Measurements from ENCODE around the gene KPNA1.

GRCh38 chr3:122391681-122392446, 122.9 kb downstream of the KPNA1 start:
- TF ChIP-seq, protein P1, sequence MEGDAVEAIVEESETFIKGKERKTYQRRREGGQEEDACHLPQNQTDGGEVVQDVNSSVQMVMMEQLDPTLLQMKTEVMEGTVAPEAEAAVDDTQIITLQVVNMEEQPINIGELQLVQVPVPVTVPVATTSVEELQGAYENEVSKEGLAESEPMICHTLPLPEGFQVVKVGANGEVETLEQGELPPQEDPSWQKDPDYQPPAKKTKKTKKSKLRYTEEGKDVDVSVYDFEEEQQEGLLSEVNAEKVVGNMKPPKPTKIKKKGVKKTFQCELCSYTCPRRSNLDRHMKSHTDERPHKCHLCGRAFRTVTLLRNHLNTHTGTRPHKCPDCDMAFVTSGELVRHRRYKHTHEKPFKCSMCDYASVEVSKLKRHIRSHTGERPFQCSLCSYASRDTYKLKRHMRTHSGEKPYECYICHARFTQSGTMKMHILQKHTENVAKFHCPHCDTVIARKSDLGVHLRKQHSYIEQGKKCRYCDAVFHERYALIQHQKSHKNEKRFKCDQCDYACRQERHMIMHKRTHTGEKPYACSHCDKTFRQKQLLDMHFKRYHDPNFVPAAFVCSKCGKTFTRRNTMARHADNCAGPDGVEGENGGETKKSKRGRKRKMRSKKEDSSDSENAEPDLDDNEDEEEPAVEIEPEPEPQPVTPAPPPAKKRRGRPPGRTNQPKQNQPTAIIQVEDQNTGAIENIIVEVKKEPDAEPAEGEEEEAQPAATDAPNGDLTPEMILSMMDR (IDR thresholded peaks at IDR 0.05; ENCODE audit: low read depth, low read length): no peak
- no peak for TF ChIP-seq EZH2phosphoT487 (IDR thresholded peaks at IDR 0.05; ENCODE audit: low read depth)
